Muscle of leg (tissue), 11 donors: ENCODE measurements around the gene IL11. TPM values are rescaled to one million over a fixed set of nuclear protein-coding genes. Genes with fewer than 3 reads are reported as not detected.
A peak's percentile ranks its signal among the peaks of the same experiment; 100 is the strongest.

Source experiments
- DNase-seq: peaks from one replicate; pipeline ENCODE4 v3.0.0; 2013
- H3K27ac ChIP-seq: one replicate; pipeline ENCODE4 v1.5.1; 2013; ENCODE audit warnings: mild to moderate bottlenecking, low read length, control low read depth
- H3K27me3 ChIP-seq: one replicate; pipeline ENCODE4 v1.6.1; 2013; ENCODE audit warnings: low read length; ENCODE audit not compliant: control insufficient read depth, insufficient read depth
- H3K36me3 ChIP-seq: one replicate; pipeline ENCODE4 v1.6.1; 2013; ENCODE audit warnings: low read length; ENCODE audit not compliant: control insufficient read depth, insufficient read depth
- H3K4me1 ChIP-seq: one replicate; pipeline ENCODE4 v1.6.1; 2013; ENCODE audit warnings: low read length; ENCODE audit not compliant: control insufficient read depth, insufficient read depth
- H3K4me3 ChIP-seq: one replicate; pipeline ENCODE4 v1.5.1; 2013; ENCODE audit warnings: low read length, control low read depth
- H3K9me3 ChIP-seq: replicated peaks from 2 replicates; pipeline ENCODE4 v1.6.1; 2013; ENCODE audit warnings: low read depth, low read length; ENCODE audit not compliant: control insufficient read depth
- WGBS: methylation state at CpG from one replicate; pipeline ENCODE4 v1.1.5; 2013; ENCODE audit warnings: missing lambda C conversion rate; ENCODE audit not compliant: insufficient coverage; 5-methylcytosine and 5-hydroxymethylcytosine counted together
- polyA plus RNA-seq, 8 donors: library from polyadenylated mRNA; unstranded; fragments of 120-200 nt; gene quantifications; one replicate each; pipeline versions ENCODE4 v1.2.1 to v1.2.3, GENCODE V29; 2013; ENCODE audit warnings: inconsistent platforms in 1 of 8, low replicate concordance in 1 of 8; ENCODE audit not compliant: insufficient read length in 8 of 8, insufficient read depth in 1 of 8
- total RNA-seq: library from RNA; stranded (reverse); fragments of 120-200 nt; gene quantifications from one replicate; pipeline ENCODE4 v1.2.4, GENCODE V29; 2013

Gene IL11
- total and polyA plus RNA-seq, 9 donors: 0.12 to 0.61 (median 0.36) TPM

- Histone ChIP-seq H3K36me3 (no peaks in the 10 kb centered on the region), H3K4me1 (no peaks in the 10 kb centered on the region), H3K27ac (no peak overlapping the region), H3K27me3 (peaks cover 14% of the 10 kb centered on the region), H3K9me3 (no peaks in the 10 kb centered on the region), H3K4me3 (no peak overlapping the region)
- 66% methylated on average over 28 of the region's 38 CpGs for WGBS
- DNase-seq: no peak
Measured at GRCh38 chr19:55362174-55362989, 7.9 kb downstream of the IL11 start.

- Histone ChIP-seq H3K4me1 (no peaks in the 10 kb centered on the region), H3K27me3 (peaks cover 24% of the 10 kb centered on the region), H3K36me3 (no peaks in the 10 kb centered on the region), H3K9me3 (no peaks in the 10 kb centered on the region), H3K4me3 (no peak overlapping the region), H3K27ac (no peak overlapping the region)
- WGBS: 82% methylated on average over 13 of the region's 16 CpGs
- no peak for DNase-seq
Measured at GRCh38 chr19:55360902-55361301, 9.4 kb downstream of the IL11 start.

- Histone ChIP-seq H3K4me1 (peaks cover 4% of the 10 kb centered on the region), H3K27me3 (peaks cover 41% of the 10 kb centered on the region), H3K4me3 (no peak overlapping the region), H3K36me3 (no peaks in the 10 kb centered on the region), H3K27ac (no peak overlapping the region), H3K9me3 (no peaks in the 10 kb centered on the region)
- DNase-seq: no peak
- WGBS: 68% methylated on average over 26 of the region's 32 CpGs
Measured at GRCh38 chr19:55358943-55359908, 11.0 kb downstream of the IL11 start.

- WGBS: 80% methylated on average over 19 of the region's 19 CpGs
Measured at GRCh38 chr19:55358493-55358892, 11.8 kb downstream of the IL11 start.

GRCh38 chr19:55355213-55355821, 14.9 kb downstream of the IL11 start:
- 4% methylated on average over 8 of the region's 13 CpGs for WGBS
- no peak overlapping the region for H3K4me3 ChIP-seq
- peaks cover 75% of the 10 kb centered on the region for H3K27me3 ChIP-seq
- no peak for DNase-seq
- H3K27ac ChIP-seq: no peak overlapping the region
- no peaks in the 10 kb centered on the region for H3K36me3 ChIP-seq
- no peaks in the 10 kb centered on the region for H3K9me3 ChIP-seq
- H3K4me1 ChIP-seq: peaks cover 14% of the 10 kb centered on the region

More at GRCh38 chr19:55358493-55358892, 11.8 kb downstream of the IL11 start:
- no peak overlapping the region for H3K4me3 ChIP-seq
- H3K36me3 ChIP-seq: no peaks in the 10 kb centered on the region
- no peak for DNase-seq
- H3K27me3 ChIP-seq: peaks cover 46% of the 10 kb centered on the region
- H3K4me1 ChIP-seq: peaks cover 10% of the 10 kb centered on the region
- H3K27ac ChIP-seq: no peak overlapping the region
- no peaks in the 10 kb centered on the region for H3K9me3 ChIP-seq

GRCh38 chr19:55354698-55355212, 15.5 kb downstream of the IL11 start, which contains the start of gene COX6B2:
TSS of gene COX6B2 (minus strand) at chr19:55354719. CDS start at chr19:55354521, 198 bp downstream.
- peaks cover 75% of the 10 kb centered on the region for H3K27me3 ChIP-seq
- no peaks in the 10 kb centered on the region for H3K36me3 ChIP-seq
- WGBS: 0% methylated on average over 8 of the region's 43 CpGs
- H3K9me3 ChIP-seq: no peaks in the 10 kb centered on the region
- peaks cover 14% of the 10 kb centered on the region for H3K4me1 ChIP-seq
- H3K27ac ChIP-seq: no peak within 1 kb of the TSS
- no peak for DNase-seq
- H3K4me3 ChIP-seq: peak within 1 kb of the TSS; percentile 19

- no peak for DNase-seq
- under 1% methylated on average over 51 of the region's 72 CpGs for WGBS
Measured at GRCh38 chr19:55353803-55354697, 16.2 kb downstream of the IL11 start.

GRCh38 chr19:55353356-55353802, 16.9 kb downstream of the IL11 start:
- DNase-seq: no peak
- peaks cover 72% of the 10 kb centered on the region for H3K27me3 ChIP-seq
- H3K27ac ChIP-seq: no peak overlapping the region
- WGBS: 3% methylated on average over 15 of the region's 24 CpGs
- H3K4me1 ChIP-seq: peaks cover 18% of the 10 kb centered on the region
- H3K36me3 ChIP-seq: peaks cover 10% of the 10 kb centered on the region
- H3K4me3 ChIP-seq: peak overlapping the region; percentile 19
- no peaks in the 10 kb centered on the region for H3K9me3 ChIP-seq

More at GRCh38 chr19:55353803-55354697, 16.2 kb downstream of the IL11 start:
- Histone ChIP-seq H3K4me1 (peaks cover 14% of the 10 kb centered on the region), H3K9me3 (no peaks in the 10 kb centered on the region), H3K27me3 (peaks cover 72% of the 10 kb centered on the region), H3K27ac (no peak overlapping the region), H3K4me3 (peak overlapping the region; percentile 19), H3K36me3 (peaks cover 5% of the 10 kb centered on the region)
